Mesothelial cell of epicardium (in vitro differentiated cells): ENCODE data around the gene ABCA4. TPM values are rescaled to one million over a fixed set of nuclear protein-coding genes. Genes with fewer than 3 reads are reported as not detected.

Experiments used
- DNase-seq, 2 experiments: peaks; one replicate each; pipeline ENCODE4 v3.0.0; 2021; ENCODE audit warnings: low spot score in 2 of 2; ENCODE audit not compliant: unreplicated experiment in 2 of 2
- H3K27ac Mint-ChIP-seq: 2 replicates; pipeline ENCODE4 v1.8.0; 2021; ENCODE audit warnings: mixed read lengths
- H3K27me3 Mint-ChIP-seq: 2 replicates; pipeline ENCODE4 v1.8.0; 2021; ENCODE audit warnings: low read depth, mixed read lengths
- H3K36me3 Mint-ChIP-seq: 2 replicates; pipeline ENCODE4 v1.8.0; 2021; ENCODE audit warnings: mixed read lengths
- H3K4me1 Mint-ChIP-seq: 2 replicates; pipeline ENCODE4 v1.8.0; 2021; ENCODE audit warnings: mixed read lengths
- H3K4me3 Mint-ChIP-seq: 2 replicates; pipeline ENCODE4 v1.8.0; 2021; ENCODE audit warnings: mild to moderate bottlenecking, moderate library complexity, mixed read lengths
- H3K9me3 Mint-ChIP-seq: 2 replicates; pipeline ENCODE4 v1.8.0; 2021; ENCODE audit warnings: mixed read lengths
- total RNA-seq: library from RNA; stranded (reverse); gene quantifications from 3 replicates; pipeline ENCODE4 v1.2.1, GENCODE V29; 2021
- TF ChIP-seq, protein P1 (sequence below): fragments of 200-600 bp; sonication (generic); IDR thresholded peaks from one replicate; pipeline ENCODE4 v1.5.0; 2021; ENCODE audit warnings: antibody characterized with exemption; ENCODE audit not compliant: unreplicated experiment

The ABCA4 gene
- total RNA-seq, 1 donor from 2014 or later = 14.5 TPM

DNA sequence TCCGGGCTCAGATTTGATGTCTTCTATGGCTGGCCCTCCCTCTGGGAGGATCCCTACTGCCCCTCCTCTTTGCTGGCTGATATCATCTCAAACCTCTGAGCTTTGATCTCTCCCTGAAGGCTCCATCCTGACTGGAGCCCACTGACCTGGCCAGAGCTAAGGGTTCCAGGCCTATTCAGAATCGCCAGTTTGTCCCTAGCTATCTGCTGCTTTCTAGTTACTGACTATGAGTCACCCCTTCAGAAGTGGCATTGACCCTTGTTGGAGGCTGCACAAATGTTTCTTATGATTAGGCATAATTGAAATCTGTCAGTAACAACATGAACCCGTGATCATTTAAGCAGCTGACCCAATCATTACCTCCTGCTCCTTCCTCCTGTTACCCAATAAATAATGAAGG is 87.1 kb downstream of the ABCA4 start:
- DNase-seq = no peak
- Mint-ChIP-seq H3K27ac (no peak overlapping the region), H3K4me3 (no peak overlapping the region), H3K4me1 (peaks cover 9% of the 10 kb centered on the region), H3K36me3 (peaks cover 4% of the 10 kb centered on the region), H3K9me3 (no peaks in the 10 kb centered on the region), H3K27me3 (no peaks in the 10 kb centered on the region)
- TF ChIP-seq, protein P1, sequence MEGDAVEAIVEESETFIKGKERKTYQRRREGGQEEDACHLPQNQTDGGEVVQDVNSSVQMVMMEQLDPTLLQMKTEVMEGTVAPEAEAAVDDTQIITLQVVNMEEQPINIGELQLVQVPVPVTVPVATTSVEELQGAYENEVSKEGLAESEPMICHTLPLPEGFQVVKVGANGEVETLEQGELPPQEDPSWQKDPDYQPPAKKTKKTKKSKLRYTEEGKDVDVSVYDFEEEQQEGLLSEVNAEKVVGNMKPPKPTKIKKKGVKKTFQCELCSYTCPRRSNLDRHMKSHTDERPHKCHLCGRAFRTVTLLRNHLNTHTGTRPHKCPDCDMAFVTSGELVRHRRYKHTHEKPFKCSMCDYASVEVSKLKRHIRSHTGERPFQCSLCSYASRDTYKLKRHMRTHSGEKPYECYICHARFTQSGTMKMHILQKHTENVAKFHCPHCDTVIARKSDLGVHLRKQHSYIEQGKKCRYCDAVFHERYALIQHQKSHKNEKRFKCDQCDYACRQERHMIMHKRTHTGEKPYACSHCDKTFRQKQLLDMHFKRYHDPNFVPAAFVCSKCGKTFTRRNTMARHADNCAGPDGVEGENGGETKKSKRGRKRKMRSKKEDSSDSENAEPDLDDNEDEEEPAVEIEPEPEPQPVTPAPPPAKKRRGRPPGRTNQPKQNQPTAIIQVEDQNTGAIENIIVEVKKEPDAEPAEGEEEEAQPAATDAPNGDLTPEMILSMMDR = no peak

DNA sequence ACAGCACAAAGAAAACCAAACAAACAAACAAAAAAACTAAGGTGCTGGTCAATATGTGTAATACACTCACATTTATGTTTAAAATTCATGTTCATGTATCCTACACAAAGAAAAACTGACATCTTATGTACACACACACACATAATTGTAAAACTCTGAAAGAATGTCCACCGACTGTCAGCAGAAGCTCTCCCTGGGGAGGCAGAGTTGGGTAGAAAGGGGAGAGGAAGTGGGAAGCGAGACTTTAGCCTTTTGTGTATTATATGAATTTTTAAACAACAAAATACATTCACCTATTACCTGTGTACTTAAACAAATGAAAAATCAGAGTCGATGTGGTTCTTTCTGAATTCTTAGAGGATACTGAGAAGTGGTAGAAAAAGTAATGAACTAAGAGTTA is 88.3 kb downstream of the ABCA4 start:
- H3K9me3 Mint-ChIP-seq = no peaks in the 10 kb centered on the region
- peaks cover 4% of the 10 kb centered on the region for H3K36me3 Mint-ChIP-seq
- no peak overlapping the region for H3K4me3 Mint-ChIP-seq
- no peak overlapping the region for H3K27ac Mint-ChIP-seq
- no peak for DNase-seq
- no peaks in the 10 kb centered on the region for H3K27me3 Mint-ChIP-seq
- peaks cover 9% of the 10 kb centered on the region for H3K4me1 Mint-ChIP-seq
- TF ChIP-seq, protein P1 = no peak

DNA sequence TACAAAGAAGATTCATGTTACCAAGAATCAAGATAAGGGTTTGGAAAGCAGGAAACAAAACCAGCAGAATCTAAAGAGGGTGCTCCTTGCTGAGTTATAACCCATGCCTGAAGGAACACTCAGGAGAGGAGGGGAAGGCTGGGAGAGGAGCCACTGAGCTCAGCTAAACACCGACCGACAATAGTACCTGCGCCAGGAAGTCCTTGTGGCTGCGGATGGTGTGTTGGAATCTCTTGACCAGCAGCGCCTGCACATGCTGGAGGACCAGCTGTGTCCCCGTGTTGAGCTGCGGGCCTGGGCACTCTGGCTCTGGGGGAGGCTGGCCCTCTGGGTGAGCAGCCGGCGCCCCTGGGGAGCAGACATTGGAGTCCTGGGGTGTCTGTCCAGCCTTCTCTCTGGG is 89.4 kb downstream of the ABCA4 start:
- Mint-ChIP-seq H3K27me3 (no peaks in the 10 kb centered on the region), H3K9me3 (no peaks in the 10 kb centered on the region), H3K27ac (peak overlapping the region; percentile 32), H3K36me3 (peaks cover 4% of the 10 kb centered on the region), H3K4me1 (peaks cover 2% of the 10 kb centered on the region), H3K4me3 (no peak overlapping the region)
- TF ChIP-seq, protein P1 = no peak
- DNase-seq = no peak

DNA sequence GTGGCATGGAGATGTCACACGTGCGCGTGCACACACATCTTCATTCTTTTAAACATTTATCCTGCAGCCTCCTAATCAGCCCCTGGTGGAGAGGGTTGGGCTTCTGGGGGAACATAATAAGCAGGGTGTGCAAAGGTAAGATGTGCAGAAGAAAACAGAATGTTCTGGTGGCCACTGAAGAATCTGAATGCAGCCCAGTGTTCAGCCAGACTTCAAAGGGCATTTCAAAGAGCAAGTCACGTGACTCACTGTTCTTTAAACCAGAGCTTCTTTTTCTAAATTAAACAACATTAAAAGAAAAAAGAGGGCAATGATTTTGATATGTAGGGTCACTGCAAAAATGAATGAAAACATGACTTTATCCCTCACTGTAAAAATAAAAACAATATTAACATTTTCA is 89.8 kb downstream of the ABCA4 start:
- Mint-ChIP-seq H3K36me3 (peaks cover 4% of the 10 kb centered on the region), H3K4me3 (no peak overlapping the region), H3K9me3 (no peaks in the 10 kb centered on the region), H3K4me1 (peaks cover 4% of the 10 kb centered on the region), H3K27me3 (no peaks in the 10 kb centered on the region), H3K27ac (no peak overlapping the region)
- DNase-seq = no peak
- TF ChIP-seq, protein P1 = no peak

DNA sequence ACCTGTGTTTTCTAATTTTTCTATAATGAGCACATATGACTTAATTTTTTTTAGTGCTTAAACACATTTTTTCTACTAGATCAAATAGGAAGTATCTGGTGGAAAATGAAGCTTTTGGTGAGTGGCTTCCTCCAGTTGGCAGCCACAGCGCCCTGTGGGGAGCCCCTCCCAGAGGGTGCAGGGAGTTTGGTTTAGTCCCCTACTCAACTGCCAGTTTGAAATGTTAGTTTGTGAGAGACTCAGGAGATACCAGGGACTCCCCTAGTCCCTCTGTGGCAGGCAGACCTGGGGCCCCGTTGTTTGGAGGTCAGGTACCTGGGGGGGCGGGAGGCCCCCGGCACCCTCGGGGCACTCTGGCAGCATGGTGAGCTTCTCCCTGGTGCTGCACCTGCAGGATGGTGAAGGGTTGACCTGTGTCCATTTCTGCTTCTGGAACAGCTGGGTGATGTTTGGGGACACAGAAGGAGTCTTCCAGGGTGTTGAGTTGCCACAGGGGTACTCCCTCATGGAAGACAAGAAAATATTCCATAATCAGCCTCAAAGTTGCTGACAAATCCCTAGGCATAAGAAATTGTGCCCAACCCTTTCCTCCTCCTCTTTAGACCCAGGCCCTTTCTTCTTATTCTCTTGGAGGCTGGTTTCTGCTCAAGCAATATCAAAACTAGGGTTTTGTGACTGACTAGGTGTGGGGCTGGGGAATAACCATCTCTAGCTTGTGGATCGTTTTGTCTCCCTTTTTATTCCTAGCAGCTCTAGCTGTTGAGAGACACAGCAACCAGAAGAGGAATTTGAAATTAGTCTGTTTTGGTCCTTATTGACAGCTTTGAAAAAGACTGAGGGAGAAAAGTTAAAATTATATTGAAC is 91.6 kb downstream of the ABCA4 start:
- H3K4me1 Mint-ChIP-seq = peaks cover 5% of the 10 kb centered on the region
- H3K27ac Mint-ChIP-seq = no peak overlapping the region
- TF ChIP-seq, protein P1 = no peak
- no peaks in the 10 kb centered on the region for H3K27me3 Mint-ChIP-seq
- H3K4me3 Mint-ChIP-seq = no peak overlapping the region
- no peak for DNase-seq
- H3K9me3 Mint-ChIP-seq = no peaks in the 10 kb centered on the region
- H3K36me3 Mint-ChIP-seq = no peaks in the 10 kb centered on the region
